ENCODE measurements around the gene ERFL. TPM values are rescaled to one million over a fixed set of nuclear protein-coding genes. Genes with fewer than 3 reads are reported as not detected.
A peak's percentile ranks its signal among the peaks of the same experiment; 100 is the strongest.

ERFL gene
- total and polyA plus RNA-seq, 2 donors (not counting 1 experiment from before 2014, with no cell fraction given): 2.3 to 5.5 TPM

DNA sequence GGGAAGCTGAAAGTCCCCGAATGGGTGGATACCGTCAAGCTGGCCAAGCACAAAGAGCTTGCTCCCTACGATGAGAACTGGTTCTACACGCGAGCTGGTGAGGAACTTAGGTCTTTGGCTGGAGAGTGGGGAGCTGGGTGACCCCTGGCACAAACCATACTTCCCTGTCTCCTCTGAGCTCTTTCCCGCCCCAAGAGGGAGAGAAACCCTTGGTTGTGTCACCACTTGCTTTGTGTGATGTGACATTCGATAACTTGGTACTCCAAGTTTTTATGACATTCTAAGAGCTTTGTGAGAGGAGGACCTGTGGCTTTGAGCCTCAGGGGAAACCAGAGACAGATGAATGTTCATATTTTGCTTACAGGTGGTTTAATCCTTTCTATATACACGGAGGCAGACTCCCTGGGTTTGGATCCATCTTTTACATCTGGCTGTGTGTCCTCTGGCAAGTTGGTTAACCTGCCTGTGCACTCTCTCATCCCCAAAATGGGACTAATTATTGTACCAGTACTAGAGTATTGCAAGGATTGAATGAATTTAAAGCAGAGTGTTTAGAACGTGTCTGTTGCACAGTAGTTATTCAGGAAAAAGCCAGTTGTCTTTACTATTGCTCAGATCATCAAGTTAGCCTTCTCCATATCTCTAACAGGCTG lies 67.0 kb downstream of the ERFL start:
- H3K4me1 ChIP-seq (ENCODE audit: control insufficient read depth in 2 of 2, insufficient read depth in 2 of 2, low read length in 2 of 2): peaks cover 42 to 57% of the 10 kb centered on the region in 2 donors
- H3K27ac ChIP-seq (ENCODE audit: low read length in 2 of 2): peak overlapping the region; percentile 58 to 94
- Mint-ChIP-seq H3K27me3 (no peaks in the 10 kb centered on the region), H3K27ac (peak overlapping the region; percentile 91), H3K4me3 (peak overlapping the region; percentile 92), H3K9me3 (ENCODE audit: insufficient read depth) (no peaks in the 10 kb centered on the region), H3K4me1 (peaks cover 52% of the 10 kb centered on the region)
- no peak for ATAC-seq (ENCODE audit: low read depth)
- intact Hi-C loops (cut with micrococcal nuclease): no loop called here
- H3K36me3 ChIP-seq (replicated peaks in 1 of 2; ENCODE audit: control extremely low read depth in 1 of 2, control insufficient read depth in 1 of 2, extremely low read depth in 1 of 2, insufficient read depth in 2 of 2, low read length in 1 of 2): peaks cover 2 to 52% of the 10 kb centered on the region in 2 experiments
- ChIA-PET CTCF (interaction anchor here (0.6 to 5.9 kb wide), 11 partner anchors 13 to 330 kb away, joined by 3 to 83 read pairs (median 12); partner anchors contain the start of genes ARHGEF1, CD79A and RABAC1), POLR2A (interaction anchor here (1.2 to 2.8 kb wide), 5 partner anchors 10 to 97 kb away, joined by 6 to 57 read pairs (median 13); partner anchors contain the start of genes ARHGEF1, CD79A and RABAC1)
- TF ChIP-seq EZH2 (IDR thresholded peaks at IDR 0.05; ENCODE audit: borderline replicate concordance, insufficient read depth, low read depth, low read length, poor library complexity, severe bottlenecking) (no peak), CTCF (IDR thresholded peaks at IDR 0.05) (no peak)
- 57% methylated on average over 3 of the region's 9 CpGs for WGBS (ENCODE audit: insufficient coverage)
- peaks cover 56% of the 10 kb centered on the region for H4K20me1 ChIP-seq (ENCODE audit: control insufficient read depth, insufficient read depth, low read length, poor library complexity, severe bottlenecking)
- DNase-seq: no peak
- peak overlapping the region; percentile 34 to 96 (median 75) for H3K4me3 ChIP-seq (ENCODE audit: control extremely low read depth in 1 of 5, extremely low read depth in 1 of 5, insufficient read depth in 1 of 5, low read depth in 2 of 5, low read length in 4 of 5)
- H3K79me2 ChIP-seq (ENCODE audit: control insufficient read depth, insufficient read depth, low read length): peaks cover 60% of the 10 kb centered on the region
- H3K4me2 ChIP-seq (replicated peaks; ENCODE audit: low read depth, low read length, poor library complexity, severe bottlenecking): peak overlapping the region; percentile 94
- H3K9ac ChIP-seq (ENCODE audit: low read length): peak overlapping the region; percentile 93
- H2AFZ ChIP-seq (ENCODE audit: insufficient read depth, low read depth, low read length, poor library complexity, severe bottlenecking): peak overlapping the region; percentile 81
- no peaks in the 10 kb centered on the region for H3K9me3 ChIP-seq (ENCODE audit: control extremely low read depth in 1 of 3, control insufficient read depth in 2 of 3, insufficient read depth in 1 of 3, low read length in 2 of 3)
- H3K27me3 ChIP-seq (replicated peaks in 1 of 4; ENCODE audit: control extremely low read depth in 1 of 4, control insufficient read depth in 3 of 4, insufficient read depth in 4 of 4, low read length in 3 of 4): no peaks in the 10 kb centered on the region
